HepG2 (cell line): ENCODE results near the gene SKP1.

Source experiments
- BHLHE40 ChIP-seq: IDR thresholded peaks from 2 replicates; pipeline ENCODE4 v1.6.1; 2011; ENCODE audit warnings: low read length, improper control_type of control experiment
- EP300 ChIP-seq, 3 experiments: sonication (generic) in 1 of 3; formaldehyde crosslinking in 1 of 3; IDR thresholded peaks; 2 replicates each; pipeline versions ENCODE4 v1.5.1 to v1.6.1; 2011 to 2020; ENCODE audit warnings: low read depth in 2 of 3, low read length in 2 of 3, borderline replicate concordance in 1 of 3, improper control_type of control experiment in 1 of 3, mild to moderate bottlenecking in 1 of 3, missing genetic modification reagents in 1 of 3, moderate library complexity in 1 of 3
- KDM1A ChIP-seq: IDR thresholded peaks from 2 replicates; pipeline ENCODE4 v1.6.1; 2016; ENCODE audit warnings: missing compliant biosample characterization
- NFYB ChIP-seq: sonication (generic); formaldehyde crosslinking; IDR thresholded peaks from 2 replicates; pipeline ENCODE4 v1.4.0; 2020; ENCODE audit warnings: missing genetic modification reagents
- RBM39 ChIP-seq: fragments of 200-400 bp; formaldehyde crosslinking; IDR thresholded peaks from one replicate; pipeline ENCODE4 v1.6.1; 2018; ENCODE audit warnings: antibody characterized with exemption, mild to moderate bottlenecking, low read depth, low read length; ENCODE audit not compliant: poor library complexity, severe bottlenecking
- RFX5 ChIP-seq: IDR thresholded peaks from 2 replicates; pipeline ENCODE4 v1.6.1; 2011; ENCODE audit warnings: low read depth, low read length, improper control_type of control experiment
- STAG1 ChIP-seq: sonication (generic); formaldehyde crosslinking; IDR thresholded peaks from 2 replicates; pipeline ENCODE4 v1.4.0; 2020; ENCODE audit warnings: missing genetic modification reagents
- THAP11 ChIP-seq: IDR thresholded peaks from 2 replicates; pipeline ENCODE4 v1.6.1; 2016; ENCODE audit warnings: missing biosample characterization, missing genetic modification reagents
- TP53 ChIP-seq: sonication (generic); formaldehyde crosslinking; conservative IDR thresholded peaks from 2 replicates; pipeline ENCODE4 v1.4.0; 2020; ENCODE audit warnings: missing genetic modification reagents
- ZNF205 ChIP-seq: IDR thresholded peaks from 2 replicates; pipeline ENCODE4 v1.6.1; 2018; ENCODE audit warnings: missing biosample characterization, missing genetic modification reagents
- TF ChIP-seq, protein P1 (sequence below): sonication (generic); formaldehyde crosslinking; IDR thresholded peaks from 2 replicates; pipeline ENCODE4 v1.8.1; 2022; ENCODE audit warnings: low read depth, mild to moderate bottlenecking, missing genetic modification reagents

DNA sequence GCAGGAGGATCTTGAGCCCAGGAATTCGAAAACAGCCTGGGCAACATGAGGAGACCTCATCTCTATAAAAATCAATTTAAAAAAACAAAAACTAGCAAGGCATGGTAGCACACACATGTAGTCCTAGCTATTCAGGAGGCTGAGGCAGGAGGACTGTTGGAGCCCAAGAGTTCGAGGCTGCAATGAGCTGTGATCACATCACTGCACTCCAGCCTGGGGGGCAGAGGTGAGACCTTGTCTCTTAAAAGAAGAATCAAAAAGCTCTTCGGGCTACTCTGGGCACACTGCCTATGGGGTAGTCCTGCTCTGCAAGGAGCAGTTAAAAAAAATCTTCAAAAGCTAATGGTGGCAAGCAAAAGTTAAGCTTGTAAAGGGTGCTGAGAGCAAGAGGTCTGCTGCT lies 23.5 kb downstream of the SKP1 start:
- TF ChIP-seq BHLHE40 = no peak
- no peak for TF ChIP-seq THAP11 (CRISPR knock-in tag)
- TF ChIP-seq TP53 (CRISPR knock-in tag) = no peak
- no peak for TF ChIP-seq EP300 (IDR thresholded peaks at IDR 0.05; ENCODE audit: low read depth in 2 of 2, low read length in 2 of 2)
- no peak for TF ChIP-seq EP300 (CRISPR knock-in tag; IDR thresholded peaks at IDR 0.05; ENCODE audit: borderline replicate concordance)
- no peak for TF ChIP-seq KDM1A
- no peak for TF ChIP-seq STAG1
- no peak for TF ChIP-seq RFX5
- TF ChIP-seq, protein P1, sequence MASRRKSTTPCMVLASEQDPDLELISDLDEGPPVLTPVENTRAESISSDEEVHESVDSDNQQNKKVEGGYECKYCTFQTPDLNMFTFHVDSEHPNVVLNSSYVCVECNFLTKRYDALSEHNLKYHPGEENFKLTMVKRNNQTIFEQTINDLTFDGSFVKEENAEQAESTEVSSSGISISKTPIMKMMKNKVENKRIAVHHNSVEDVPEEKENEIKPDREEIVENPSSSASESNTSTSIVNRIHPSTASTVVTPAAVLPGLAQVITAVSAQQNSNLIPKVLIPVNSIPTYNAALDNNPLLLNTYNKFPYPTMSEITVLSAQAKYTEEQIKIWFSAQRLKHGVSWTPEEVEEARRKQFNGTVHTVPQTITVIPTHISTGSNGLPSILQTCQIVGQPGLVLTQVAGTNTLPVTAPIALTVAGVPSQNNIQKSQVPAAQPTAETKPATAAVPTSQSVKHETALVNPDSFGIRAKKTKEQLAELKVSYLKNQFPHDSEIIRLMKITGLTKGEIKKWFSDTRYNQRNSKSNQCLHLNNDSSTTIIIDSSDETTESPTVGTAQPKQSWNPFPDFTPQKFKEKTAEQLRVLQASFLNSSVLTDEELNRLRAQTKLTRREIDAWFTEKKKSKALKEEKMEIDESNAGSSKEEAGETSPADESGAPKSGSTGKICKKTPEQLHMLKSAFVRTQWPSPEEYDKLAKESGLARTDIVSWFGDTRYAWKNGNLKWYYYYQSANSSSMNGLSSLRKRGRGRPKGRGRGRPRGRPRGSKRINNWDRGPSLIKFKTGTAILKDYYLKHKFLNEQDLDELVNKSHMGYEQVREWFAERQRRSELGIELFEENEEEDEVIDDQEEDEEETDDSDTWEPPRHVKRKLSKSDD (CRISPR knock-in tag) = no peak
- TF ChIP-seq RBM39 = no peak
- no peak for TF ChIP-seq ZNF205
- TF ChIP-seq NFYB (CRISPR knock-in tag) = no peak
